ENCODE measurements around the gene LIMA1.
A peak's percentile ranks its signal among the peaks of the same experiment; 100 is the strongest.
"Not testable (repeated sequence)": the region's sequence is repeated elsewhere in the genome, so short reads cannot be mapped to it uniquely, and the experiment has no call there.

LIMA1 gene

DNA sequence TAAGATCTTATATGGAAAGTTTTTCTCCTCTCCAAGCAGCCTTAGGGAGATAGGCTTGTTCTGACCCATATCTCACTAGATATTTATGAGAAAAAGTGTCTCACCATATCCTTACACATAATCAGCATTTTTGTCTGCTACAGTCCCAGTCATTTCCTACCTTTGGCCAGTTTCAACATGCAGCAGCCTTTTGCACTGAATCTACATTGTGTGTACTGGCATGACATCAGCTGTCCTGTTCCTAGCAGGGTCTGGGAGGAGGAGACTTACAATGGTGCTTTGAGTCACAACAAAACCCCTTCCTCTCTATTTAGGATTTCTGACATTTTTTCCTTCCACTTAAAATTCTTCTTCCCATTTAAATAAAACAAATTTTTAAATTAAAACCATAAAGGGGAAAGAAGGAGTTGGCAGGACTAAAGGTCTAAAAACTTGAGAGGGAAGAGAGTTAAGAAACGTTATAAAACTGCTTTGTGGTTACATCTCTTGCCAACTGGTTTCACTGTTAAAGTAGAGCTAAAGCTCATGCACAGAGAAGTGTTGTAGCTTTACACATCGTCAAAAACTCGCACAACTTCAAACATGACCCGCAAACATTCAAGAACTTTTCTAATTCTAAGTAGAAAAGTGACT is 62.8 kb downstream of the LIMA1 start:
- Mint-ChIP-seq H3K27ac (no peak overlapping the region), H3K4me3 (no peak overlapping the region), H3K36me3 (peaks cover 40% of the 10 kb centered on the region), H3K9me3 (no peaks in the 10 kb centered on the region), H3K4me1 (peaks cover 27% of the 10 kb centered on the region)
- DNase-seq (ENCODE audit: low spot score in 2 of 2) (peak; percentile 21 to 70), ATAC-seq (peak; percentile 97)

GRCh38 chr12:50219544-50219943 is 63.8 kb downstream of the LIMA1 start:
- H3K4me3 Mint-ChIP-seq, result no peak overlapping the region
- no peak for DNase-seq (ENCODE audit: low spot score in 2 of 2)
- ATAC-seq, result no peak
- peaks cover 47% of the 10 kb centered on the region for H3K36me3 Mint-ChIP-seq
- H3K27ac Mint-ChIP-seq, result no peak overlapping the region
- H3K9me3 Mint-ChIP-seq, result no peaks in the 10 kb centered on the region
- peaks cover 33% of the 10 kb centered on the region for H3K4me1 Mint-ChIP-seq

GRCh38 chr12:50219001-50219400 is 64.3 kb downstream of the LIMA1 start:
- not testable (repeated sequence) for ATAC-seq; H3K9me3 Mint-ChIP-seq; DNase-seq (ENCODE audit: low spot score in 2 of 2); H3K4me3 Mint-ChIP-seq
- Mint-ChIP-seq H3K27ac (peak overlapping the region; percentile 65), H3K4me1 (peaks cover 28% of the 10 kb centered on the region), H3K36me3 (peaks cover 52% of the 10 kb centered on the region)

- no peak overlapping the region for H3K4me3 Mint-ChIP-seq
Measured at GRCh38 chr12:50218386-50218785, 64.9 kb downstream of the LIMA1 start.

GRCh38 chr12:50217202-50217601 is 66.1 kb downstream of the LIMA1 start:
- Mint-ChIP-seq H3K27ac (peak overlapping the region; percentile 65), H3K4me1 (peaks cover 29% of the 10 kb centered on the region), H3K36me3 (peaks cover 64% of the 10 kb centered on the region), H3K4me3 (peak overlapping the region; percentile 17), H3K9me3 (no peaks in the 10 kb centered on the region)
- ATAC-seq (no peak), DNase-seq (ENCODE audit: low spot score in 2 of 2) (no peak)

More at GRCh38 chr12:50218386-50218785, 64.9 kb downstream of the LIMA1 start:
- H3K4me1 Mint-ChIP-seq, result peaks cover 26% of the 10 kb centered on the region
- no peaks in the 10 kb centered on the region for H3K9me3 Mint-ChIP-seq
- H3K36me3 Mint-ChIP-seq, result peaks cover 53% of the 10 kb centered on the region
- H3K27ac Mint-ChIP-seq, result peak overlapping the region; percentile 65
- DNase-seq (ENCODE audit: low spot score in 2 of 2) (no peak), ATAC-seq (no peak)

GRCh38 chr12:50215033-50215432 is 68.3 kb downstream of the LIMA1 start:
- H3K27ac Mint-ChIP-seq, result peak overlapping the region; percentile 5
- H3K9me3 Mint-ChIP-seq, result no peaks in the 10 kb centered on the region
- H3K4me1 Mint-ChIP-seq, result peaks cover 38% of the 10 kb centered on the region
- no peak overlapping the region for H3K4me3 Mint-ChIP-seq
- DNase-seq (ENCODE audit: low spot score in 2 of 2) (no peak), ATAC-seq (peak; percentile 62)
- H3K36me3 Mint-ChIP-seq, result peaks cover 80% of the 10 kb centered on the region

DNA sequence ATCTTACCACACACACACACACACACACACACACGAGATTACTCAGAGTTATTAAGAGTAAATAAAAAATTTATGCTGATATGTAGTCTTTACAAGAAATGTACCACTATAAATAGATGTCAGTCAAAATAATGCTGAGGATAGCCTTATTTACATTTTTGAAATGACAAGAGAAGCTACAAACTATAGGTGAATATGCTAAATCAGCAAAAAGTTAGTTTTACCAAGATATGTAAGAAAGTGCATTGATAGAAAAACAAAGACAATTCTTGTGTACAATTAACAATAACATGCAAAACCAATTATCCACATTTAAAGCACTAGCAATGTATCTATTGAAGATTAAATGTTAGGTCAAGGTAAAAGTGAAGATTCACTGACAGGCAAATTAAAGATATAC is 69.3 kb downstream of the LIMA1 start:
- H3K4me1 Mint-ChIP-seq, result peaks cover 33% of the 10 kb centered on the region
- no peaks in the 10 kb centered on the region for H3K9me3 Mint-ChIP-seq
- no peak for DNase-seq (ENCODE audit: low spot score in 2 of 2)
- peak overlapping the region; percentile 4 for H3K4me3 Mint-ChIP-seq
- H3K27ac Mint-ChIP-seq, result peak overlapping the region; percentile 81
- H3K36me3 Mint-ChIP-seq, result peaks cover 81% of the 10 kb centered on the region
- ATAC-seq, result no peak

DNA sequence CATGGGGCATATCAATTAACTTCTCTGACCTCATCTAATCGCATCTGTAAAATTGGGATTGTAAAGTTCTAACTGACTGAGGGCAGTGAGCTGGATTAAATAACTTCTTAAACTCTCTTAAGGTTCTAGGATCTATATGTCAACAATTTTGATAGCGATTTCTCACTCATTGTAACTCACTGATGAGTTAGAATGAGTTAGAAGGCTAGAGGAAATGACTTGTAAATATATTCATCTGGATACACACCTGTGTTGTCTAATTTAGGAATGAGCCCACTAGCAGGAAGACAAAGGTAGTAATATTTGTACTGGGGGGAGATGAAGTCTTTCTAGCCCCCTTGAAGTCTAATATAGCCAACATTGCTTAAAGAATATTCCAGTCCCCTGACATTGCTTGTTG is 69.9 kb downstream of the LIMA1 start:
- Mint-ChIP-seq H3K27ac (peak overlapping the region; percentile 81), H3K36me3 (peaks cover 81% of the 10 kb centered on the region), H3K4me3 (peak overlapping the region; percentile 4), H3K4me1 (peaks cover 33% of the 10 kb centered on the region), H3K9me3 (no peaks in the 10 kb centered on the region)
- DNase-seq (ENCODE audit: low spot score in 2 of 2) (no peak), ATAC-seq (peak; percentile 65)

GRCh38 chr12:50212071-50212467 is 71.3 kb downstream of the LIMA1 start:
- Mint-ChIP-seq H3K4me3 (peak overlapping the region; percentile 7), H3K4me1 (peaks cover 28% of the 10 kb centered on the region), H3K36me3 (peaks cover 82% of the 10 kb centered on the region), H3K9me3 (no peaks in the 10 kb centered on the region), H3K27ac (peak overlapping the region; percentile 81)
- DNase-seq (ENCODE audit: low spot score in 2 of 2), result no peak
- ATAC-seq, result no peak

- H3K36me3 Mint-ChIP-seq, result peaks cover 82% of the 10 kb centered on the region
- DNase-seq (ENCODE audit: low spot score in 2 of 2), result no peak
- peak overlapping the region; percentile 81 for H3K27ac Mint-ChIP-seq
- ATAC-seq, result no peak
- H3K4me1 Mint-ChIP-seq, result peaks cover 26% of the 10 kb centered on the region
- H3K9me3 Mint-ChIP-seq, result no peaks in the 10 kb centered on the region
- peak overlapping the region; percentile 7 for H3K4me3 Mint-ChIP-seq
Measured at GRCh38 chr12:50211392-50212070, 71.8 kb downstream of the LIMA1 start.

DNA sequence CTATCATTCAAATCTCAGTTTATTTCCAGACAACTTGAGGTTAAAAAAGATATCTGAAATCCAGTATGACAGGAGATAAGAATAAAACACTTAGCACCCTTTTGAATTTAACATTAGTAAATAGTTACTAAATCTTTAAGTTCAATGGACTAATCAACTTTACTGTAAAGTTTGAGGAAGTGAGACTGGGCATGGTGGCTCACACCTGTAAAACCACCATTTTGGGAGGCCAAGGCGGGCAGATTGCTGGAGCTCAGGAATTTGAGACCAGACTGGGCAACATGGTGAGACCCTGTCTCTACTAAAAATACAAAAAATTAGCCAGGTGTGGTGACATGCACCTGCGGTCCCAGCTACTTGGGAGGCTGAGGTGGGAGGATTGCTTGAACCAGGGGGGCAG is 75.9 kb downstream of the LIMA1 start:
- Mint-ChIP-seq H3K4me3 (no peak overlapping the region), H3K9me3 (no peaks in the 10 kb centered on the region), H3K27ac (no peak overlapping the region), H3K36me3 (peaks cover 98% of the 10 kb centered on the region), H3K4me1 (peaks cover 11% of the 10 kb centered on the region)
- no peak for ATAC-seq
- DNase-seq (ENCODE audit: low spot score in 2 of 2), result no peak

DNA sequence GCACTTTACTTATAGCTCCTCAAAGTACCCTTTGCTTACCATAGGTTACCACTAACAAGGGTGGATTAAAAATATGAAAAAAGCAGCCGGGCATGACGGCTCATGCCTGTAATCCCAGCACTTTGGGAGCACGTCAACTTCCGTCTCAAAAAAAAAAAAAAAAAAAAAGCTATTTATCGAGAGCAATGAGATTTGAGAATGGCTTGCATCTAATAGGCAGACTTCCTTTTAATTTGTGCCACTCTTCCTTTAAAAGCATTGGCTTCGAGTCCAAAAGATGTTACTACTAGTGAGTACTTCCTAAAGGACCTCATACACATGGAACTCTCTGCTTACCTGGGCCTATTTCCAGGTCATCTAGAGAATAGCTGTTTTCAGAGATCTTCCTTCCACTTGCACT is 77.7 kb downstream of the LIMA1 start:
- Mint-ChIP-seq H3K9me3 (no peaks in the 10 kb centered on the region), H3K4me3 (no peak overlapping the region), H3K27ac (no peak overlapping the region), H3K4me1 (no peaks in the 10 kb centered on the region), H3K36me3 (peaks cover 98% of the 10 kb centered on the region)
- DNase-seq (ENCODE audit: low spot score in 2 of 2), result no peak
- ATAC-seq, result no peak

GRCh38 chr12:50203691-50204090 is 79.6 kb downstream of the LIMA1 start:
- no peaks in the 10 kb centered on the region for H3K9me3 Mint-ChIP-seq
- no peak for ATAC-seq
- peaks cover 100% of the 10 kb centered on the region for H3K36me3 Mint-ChIP-seq
- no peak overlapping the region for H3K4me3 Mint-ChIP-seq
- DNase-seq (ENCODE audit: low spot score in 2 of 2), result no peak
- H3K4me1 Mint-ChIP-seq, result no peaks in the 10 kb centered on the region
- H3K27ac Mint-ChIP-seq, result no peak overlapping the region

DNA sequence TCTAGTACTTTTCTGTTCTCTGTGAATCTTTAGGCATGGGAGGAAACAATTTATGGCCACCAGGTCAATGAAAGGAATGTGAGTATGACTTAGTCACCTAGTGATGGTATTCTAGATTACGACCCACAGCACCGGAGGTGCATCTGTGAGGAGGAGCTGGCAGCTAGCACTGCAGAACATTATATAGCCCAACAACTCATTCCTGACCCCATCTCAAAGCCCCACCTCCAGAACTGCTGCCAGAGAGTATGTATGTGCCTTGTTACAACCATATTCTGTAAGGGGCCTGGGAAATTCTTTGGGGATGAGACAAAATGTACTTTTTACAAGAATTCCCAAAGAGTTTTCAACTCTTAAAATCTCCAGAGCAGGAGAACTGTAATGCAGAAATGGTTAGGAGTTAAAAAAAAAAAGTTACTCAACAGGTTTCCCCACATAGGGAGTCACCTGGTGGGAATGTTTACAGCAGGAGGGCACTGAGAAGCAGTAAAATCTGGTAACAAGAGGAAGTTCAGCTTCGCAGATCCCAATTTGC is 81.3 kb downstream of the LIMA1 start:
- no peak overlapping the region for H3K27ac Mint-ChIP-seq
- no peaks in the 10 kb centered on the region for H3K9me3 Mint-ChIP-seq
- H3K4me3 Mint-ChIP-seq, result no peak overlapping the region
- no peak for ATAC-seq
- no peaks in the 10 kb centered on the region for H3K4me1 Mint-ChIP-seq
- peaks cover 100% of the 10 kb centered on the region for H3K36me3 Mint-ChIP-seq
- DNase-seq (ENCODE audit: low spot score in 2 of 2), result no peak

GRCh38 chr12:50200552-50201273 is 82.6 kb downstream of the LIMA1 start:
- ATAC-seq (no peak), DNase-seq (ENCODE audit: low spot score in 2 of 2) (no peak)
- no peak overlapping the region for H3K4me3 Mint-ChIP-seq
- peaks cover 100% of the 10 kb centered on the region for H3K36me3 Mint-ChIP-seq
- no peak overlapping the region for H3K27ac Mint-ChIP-seq
- H3K4me1 Mint-ChIP-seq, result no peaks in the 10 kb centered on the region
- H3K9me3 Mint-ChIP-seq, result no peaks in the 10 kb centered on the region

Data from stimulated activated effector memory CD8-positive, alpha-beta T cell treated with anti-CD3 and anti-CD28 coated beads, Interleukin-12 subunit alpha, Interleukin-12 subunit beta, amount 100 ng/mL, for 72 hours (primary cell).